ENCODE results near the gene JMJD8.

Gene JMJD8

GRCh38 chr16:638034-638543, 46.0 kb downstream of the JMJD8 start (continued):
- TF ChIP-seq CTCF (tag by site-specific recombination; IDR thresholded peaks at IDR 0.05) = no peak
- no peak for TF ChIP-seq FEZF1 (tag by site-specific recombination; IDR thresholded peaks at IDR 0.05)
- TF ChIP-seq ZFHX2 (tag by site-specific recombination; conservative IDR thresholded peaks at IDR 0.05) = peak; percentile 44; the same call in 1 of the 2 replicates
- TF ChIP-seq ZNF837 (tag by site-specific recombination; IDR thresholded peaks at IDR 0.05) = no peak
- no peak for TF ChIP-seq KLF8 (tag by site-specific recombination; IDR thresholded peaks at IDR 0.05)
- no peak for TF ChIP-seq ZNF10 (tag by site-specific recombination; IDR thresholded peaks at IDR 0.05)
- TF ChIP-seq TCF7L2 (IDR thresholded peaks at IDR 0.05; ENCODE audit: borderline replicate concordance, low read depth, low read length) = no peak
- TF ChIP-seq ZSCAN16 (tag by site-specific recombination; IDR thresholded peaks at IDR 0.05) = no peak
- no peak for TF ChIP-seq ZNF449 (tag by site-specific recombination; IDR thresholded peaks at IDR 0.05)
- no peak for TF ChIP-seq WT1 (tag by site-specific recombination; IDR thresholded peaks at IDR 0.05)
- no peak for TF ChIP-seq ZNF202 (tag by site-specific recombination; IDR thresholded peaks at IDR 0.05; ENCODE audit: borderline replicate concordance)
- TF ChIP-seq ZNF701 (tag by site-specific recombination; IDR thresholded peaks at IDR 0.05) = no peak
- peak; percentile 34; the same call in 1 of the 2 replicates for TF ChIP-seq GLIS1 (tag by site-specific recombination; IDR thresholded peaks at IDR 0.05)
- TF ChIP-seq ZBTB8A (tag by site-specific recombination; IDR thresholded peaks at IDR 0.05) = no peak
- TF ChIP-seq ZNF623 (tag by site-specific recombination; IDR thresholded peaks at IDR 0.05) = no peak
- no peak for TF ChIP-seq ZNF184 (tag by site-specific recombination; IDR thresholded peaks at IDR 0.05)
- TF ChIP-seq ZIC2 (tag by site-specific recombination; IDR thresholded peaks at IDR 0.05) = peak; percentile 31; the same call in 1 of the 2 replicates
- no peak for TF ChIP-seq OVOL3 (tag by site-specific recombination; IDR thresholded peaks at IDR 0.05)
- TF ChIP-seq ZNF394 (tag by site-specific recombination; IDR thresholded peaks at IDR 0.05; ENCODE audit: borderline replicate concordance) = no peak
- TF ChIP-seq ZNF473 (tag by site-specific recombination; IDR thresholded peaks at IDR 0.05) = no peak
- TF ChIP-seq EGR2 (tag by site-specific recombination; IDR thresholded peaks at IDR 0.05; ENCODE audit: low read depth) = 0 out of 2 replicates have a peak, but pooled peaks have one; percentile 18
- no peak for TF ChIP-seq YY2 (tag by site-specific recombination; IDR thresholded peaks at IDR 0.05)
- TF ChIP-seq ZNF341 (tag by site-specific recombination; IDR thresholded peaks at IDR 0.05; ENCODE audit: low read depth) = peak; percentile 76
- TF ChIP-seq ZNF560 (tag by site-specific recombination; IDR thresholded peaks at IDR 0.05; ENCODE audit: borderline replicate concordance) = no peak

GRCh38 chr16:637081-638018, 46.8 kb downstream of the JMJD8 start:
- Histone ChIP-seq H3K9me3 (ENCODE audit: control insufficient read depth, insufficient read depth, low read depth, low read length) (no peaks in the 10 kb centered on the region), H3K27ac (ENCODE audit: extremely low read depth, low read depth, low read length) (peak overlapping the region; percentile 82; the same call in 1 of the 2 replicates), H3K4me3 (ENCODE audit: low read depth, low read length) (peak overlapping the region; percentile 87), H3K36me3 (ENCODE audit: control insufficient read depth in 2 of 2, insufficient read depth in 1 of 2, low read length in 2 of 2) (peaks cover 0 to 20% of the 10 kb centered on the region in 2 experiments; a peak in 1 of 3 replicates), H3K4me1 (ENCODE audit: control insufficient read depth, insufficient read depth, low read length) (peaks cover 6% of the 10 kb centered on the region; the same call in 1 of the 2 replicates)
- ChIA-PET CTCF (interaction anchor here (1.2 to 1.5 kb wide), 3 partner anchors 11 to 47 kb away, joined by 3 to 6 read pairs (median 5); no protein-coding TSS in a partner anchor), POLR2A (interaction anchor here (0.9 to 2.0 kb wide), 6 partner anchors 10 to 49 kb away, joined by 3 to 10 read pairs (median 4); partner anchors contain the start of genes JMJD8 and WDR90)
- no peak for TF ChIP-seq ZNF148 (tag by site-specific recombination; IDR thresholded peaks at IDR 0.05; ENCODE audit: borderline replicate concordance)
- peak; percentile 69 for TF ChIP-seq KLF1 (tag by site-specific recombination; IDR thresholded peaks at IDR 0.05)
- TF ChIP-seq KLF9 (tag by site-specific recombination; IDR thresholded peaks at IDR 0.05; ENCODE audit: low read depth) = 0 out of 2 replicates have a peak, but pooled peaks have one; percentile 4
- TF ChIP-seq ZNF398 (tag by site-specific recombination; IDR thresholded peaks at IDR 0.05) = peak; percentile 77

Measured in HEK293 (cell line).